BLaER1 treated with 17β-estradiol and CSF1 and Interleukin-3, amounts not matched to agents 10 nM and 100 nM (cell line): ENCODE measurements around the gene AUTS2.

Experiments used
- H3K27ac ChIP-seq, 11 experiments: shearing (Covaris generic); formaldehyde crosslinking; 2 replicates each; pipeline ENCODE4 v1.8.1; 2022
- H3K27me3 ChIP-seq, 11 experiments: shearing (Covaris generic); formaldehyde crosslinking; 2 replicates each; pipeline ENCODE4 v1.8.1; 2022
- H3K36me3 ChIP-seq, 11 experiments: shearing (Covaris generic); formaldehyde crosslinking; 2 replicates each; pipeline ENCODE4 v1.8.1; 2022
- H3K4me1 ChIP-seq, 10 experiments: shearing (Covaris generic); formaldehyde crosslinking; 2 replicates each; pipeline ENCODE4 v1.8.1; 2022
- H3K4me2 ChIP-seq, 11 experiments: shearing (Covaris generic); formaldehyde crosslinking; 2 replicates each; pipeline ENCODE4 v1.8.1; 2022
- H3K4me3 ChIP-seq, 10 experiments: shearing (Covaris generic); formaldehyde crosslinking; 2 replicates each; pipeline ENCODE4 v1.8.1; 2022
- H3K9ac ChIP-seq, 11 experiments: shearing (Covaris generic); formaldehyde crosslinking; 2 replicates each; pipeline ENCODE4 v1.8.1; 2022
- H3K9me3 ChIP-seq, 11 experiments: shearing (Covaris generic); formaldehyde crosslinking; replicated peaks in 1 of 11; 2 replicates each; pipeline ENCODE4 v1.8.1; 2022
- H4K20me1 ChIP-seq, 11 experiments: shearing (Covaris generic); formaldehyde crosslinking; 2 replicates each; pipeline ENCODE4 v1.8.1; 2022
- Cebpa-rat ChIP-seq, 11 experiments: shearing (Covaris generic); IDR thresholded peaks; 2 replicates each; pipeline ENCODE4 v1.8.1; 2022

The AUTS2 gene

GRCh38 chr7:70056363-70056762 is 458.1 kb downstream of the AUTS2 start:
- TF ChIP-seq Cebpa-rat (IDR thresholded peaks at IDR 0.05): no peak

GRCh38 chr7:70060298-70061068 is 462.2 kb downstream of the AUTS2 start:
- no peak overlapping the region for H3K9ac ChIP-seq
- TF ChIP-seq Cebpa-rat (IDR thresholded peaks at IDR 0.05): no peak
- peaks cover 0 to 17% (median 4%) of the 10 kb centered on the region in 11 experiments; a peak in 5 of 22 replicates for H4K20me1 ChIP-seq
- no peaks in the 10 kb centered on the region for H3K27me3 ChIP-seq
- H3K4me1 ChIP-seq: peaks cover 0 to 5% (median 0%) of the 10 kb centered on the region in 10 experiments; a peak in 3 of 20 replicates
- H3K4me3 ChIP-seq: no peak overlapping the region
- H3K9me3 ChIP-seq: no peaks in the 10 kb centered on the region; a peak in 1 of 22 replicates
- H3K36me3 ChIP-seq: peaks cover 0 to 6% (median 0%) of the 10 kb centered on the region in 11 experiments; a peak in 3 of 22 replicates
- H3K27ac ChIP-seq: no peak overlapping the region
- H3K4me2 ChIP-seq: no peak overlapping the region

More at GRCh38 chr7:70056363-70056762, 458.1 kb downstream of the AUTS2 start:
- Histone ChIP-seq H3K9ac (no peak overlapping the region), H3K4me1 (no peaks in the 10 kb centered on the region), H3K4me2 (no peak overlapping the region), H4K20me1 (peaks cover 0 to 26% (median 0%) of the 10 kb centered on the region in 11 experiments; a peak in 5 of 22 replicates), H3K9me3 (no peaks in the 10 kb centered on the region), H3K27ac (no peak overlapping the region), H3K36me3 (0 out of 22 replicates have a peak, but pooled peaks cover 0 to 4% (median 0%) of the 10 kb centered on the region in 11 experiments), H3K27me3 (no peaks in the 10 kb centered on the region), H3K4me3 (no peak overlapping the region)

DNA sequence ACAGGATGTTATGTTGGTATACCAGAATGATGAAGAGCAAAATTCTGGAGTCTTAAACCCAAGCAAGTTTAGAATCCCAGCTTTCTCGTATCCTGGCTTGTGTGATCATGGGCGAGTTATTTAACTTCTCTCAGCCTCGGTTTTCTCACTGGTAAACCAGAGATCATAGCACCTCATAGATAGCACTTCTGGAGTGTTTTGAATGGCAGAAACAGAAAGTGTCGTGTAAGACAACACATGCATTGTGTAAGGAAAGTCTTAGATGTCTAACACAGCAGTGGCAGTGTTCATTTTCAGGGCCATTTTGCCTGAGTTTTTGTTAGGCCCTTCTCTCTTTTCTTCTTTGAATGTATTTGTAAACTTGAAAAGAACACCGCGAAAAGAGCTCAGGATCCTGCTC is 465.1 kb downstream of the AUTS2 start:
- Histone ChIP-seq H4K20me1 (peaks cover 0 to 4% (median 0%) of the 10 kb centered on the region in 11 experiments; a peak in 4 of 22 replicates), H3K4me3 (no peak overlapping the region), H3K36me3 (peaks cover 0 to 6% (median 0%) of the 10 kb centered on the region in 11 experiments; a peak in 3 of 22 replicates), H3K4me1 (peaks cover 0 to 5% (median 0%) of the 10 kb centered on the region in 10 experiments; a peak in 3 of 20 replicates), H3K27ac (no peak overlapping the region), H3K9ac (no peak overlapping the region), H3K9me3 (no peaks in the 10 kb centered on the region; a peak in 1 of 22 replicates), H3K4me2 (no peak overlapping the region), H3K27me3 (no peaks in the 10 kb centered on the region)
- TF ChIP-seq Cebpa-rat (IDR thresholded peaks at IDR 0.05): no peak

DNA sequence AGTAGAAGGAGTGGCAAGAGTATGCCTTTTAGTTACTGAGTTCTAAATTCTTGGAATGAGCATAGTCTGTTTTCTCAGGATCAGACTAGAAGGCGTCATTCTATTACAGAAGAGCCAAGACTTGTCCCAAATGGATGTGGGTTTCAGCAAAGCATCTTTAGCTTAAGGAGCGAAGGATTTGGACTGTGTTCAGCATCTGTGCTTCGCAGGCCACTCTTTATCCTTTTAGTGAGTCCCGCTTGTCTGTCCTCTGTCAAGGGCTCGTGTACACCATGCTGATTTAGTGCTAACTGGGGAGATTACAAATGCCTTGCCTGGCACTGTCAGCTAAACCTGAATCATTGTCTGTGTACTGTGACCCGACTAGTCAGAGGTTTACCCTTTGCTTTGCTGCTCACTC is 465.7 kb downstream of the AUTS2 start:
- no peaks in the 10 kb centered on the region; a peak in 1 of 22 replicates for H3K9me3 ChIP-seq
- H4K20me1 ChIP-seq: peaks cover 0 to 4% (median 0%) of the 10 kb centered on the region in 11 experiments; a peak in 4 of 22 replicates
- no peaks in the 10 kb centered on the region for H3K27me3 ChIP-seq
- TF ChIP-seq Cebpa-rat (IDR thresholded peaks at IDR 0.05): no peak
- H3K9ac ChIP-seq: no peak overlapping the region
- H3K36me3 ChIP-seq: peaks cover 0 to 6% (median 0%) of the 10 kb centered on the region in 11 experiments; a peak in 3 of 22 replicates
- no peak overlapping the region for H3K4me3 ChIP-seq
- H3K4me1 ChIP-seq: peaks cover 0 to 5% (median 0%) of the 10 kb centered on the region in 10 experiments; a peak in 3 of 20 replicates
- H3K27ac ChIP-seq: no peak overlapping the region
- H3K4me2 ChIP-seq: no peak overlapping the region

DNA sequence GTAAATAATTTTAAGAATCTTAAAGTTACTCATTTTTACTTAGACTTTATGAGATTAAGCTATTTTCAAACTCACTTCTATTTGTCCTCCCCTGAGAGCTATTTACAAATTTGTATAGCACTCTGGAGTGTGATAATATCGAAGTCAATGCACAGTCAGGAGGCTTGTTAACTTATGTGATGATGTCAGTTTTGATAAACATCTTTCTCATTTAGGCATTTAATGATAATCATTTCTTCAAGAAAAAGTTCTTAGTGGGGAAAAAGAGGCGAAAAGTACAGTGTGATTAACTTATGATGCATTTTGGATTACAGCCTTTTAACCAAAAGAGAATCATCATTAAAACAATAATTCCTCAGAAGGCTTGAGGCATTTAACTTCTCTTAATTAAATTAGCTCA is 468.6 kb downstream of the AUTS2 start:
- H3K9ac ChIP-seq: no peak overlapping the region
- H3K4me2 ChIP-seq: no peak overlapping the region
- no peak overlapping the region for H3K4me3 ChIP-seq
- TF ChIP-seq Cebpa-rat (IDR thresholded peaks at IDR 0.05): no peak
- no peak overlapping the region for H3K27ac ChIP-seq
- peaks cover 0 to 5% (median 0%) of the 10 kb centered on the region in 11 experiments; a peak in 3 of 22 replicates for H3K36me3 ChIP-seq
- peaks cover 0 to 5% (median 0%) of the 10 kb centered on the region in 10 experiments; a peak in 3 of 20 replicates for H3K4me1 ChIP-seq
- H3K27me3 ChIP-seq: no peaks in the 10 kb centered on the region
- H4K20me1 ChIP-seq: peaks cover 0 to 10% (median 0%) of the 10 kb centered on the region in 11 experiments; a peak in 5 of 22 replicates
- H3K9me3 ChIP-seq: no peaks in the 10 kb centered on the region; a peak in 1 of 22 replicates

DNA sequence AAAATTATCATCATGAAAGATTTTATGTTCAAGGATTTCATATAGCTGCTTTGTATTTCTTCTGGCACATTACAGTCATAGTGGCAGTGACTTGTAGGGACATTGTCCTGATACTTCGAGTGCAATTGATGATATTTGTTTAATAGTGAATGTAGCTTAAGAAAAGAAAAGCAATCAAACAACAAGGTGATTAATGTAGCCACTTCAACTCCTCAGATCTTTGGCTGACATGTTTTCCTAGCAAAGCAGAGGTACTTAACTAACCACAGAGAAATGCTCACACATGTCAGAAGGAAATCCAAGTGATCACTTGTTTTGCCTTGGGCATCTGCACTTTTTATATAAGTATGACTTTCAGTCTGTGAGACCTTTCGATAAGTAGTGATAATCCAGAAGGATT is 470.3 kb downstream of the AUTS2 start:
- H3K27ac ChIP-seq: no peak overlapping the region
- H3K9ac ChIP-seq: no peak overlapping the region
- no peak overlapping the region for H3K4me2 ChIP-seq
- H4K20me1 ChIP-seq: peaks cover 0 to 17% (median 0%) of the 10 kb centered on the region in 11 experiments; a peak in 5 of 22 replicates
- H3K4me3 ChIP-seq: no peak overlapping the region
- H3K27me3 ChIP-seq: no peaks in the 10 kb centered on the region
- H3K36me3 ChIP-seq: 0 out of 22 replicates have a peak, but pooled peaks cover 0 to 2% (median 0%) of the 10 kb centered on the region in 11 experiments
- peaks cover 0 to 5% (median 0%) of the 10 kb centered on the region in 10 experiments; a peak in 1 of 20 replicates for H3K4me1 ChIP-seq
- TF ChIP-seq Cebpa-rat (IDR thresholded peaks at IDR 0.05): no peak
- H3K9me3 ChIP-seq: no peaks in the 10 kb centered on the region

- Histone ChIP-seq H3K36me3 (no peaks in the 10 kb centered on the region), H3K4me1 (peaks cover 0 to 5% (median 0%) of the 10 kb centered on the region in 10 experiments; a peak in 1 of 20 replicates), H3K27ac (no peak overlapping the region), H3K4me3 (no peak overlapping the region), H3K27me3 (no peaks in the 10 kb centered on the region), H3K4me2 (no peak overlapping the region), H4K20me1 (peaks cover 0 to 17% (median 0%) of the 10 kb centered on the region in 11 experiments; a peak in 5 of 22 replicates), H3K9ac (no peak overlapping the region), H3K9me3 (no peaks in the 10 kb centered on the region)
- TF ChIP-seq Cebpa-rat (IDR thresholded peaks at IDR 0.05): no peak
These were observed 471.7 kb downstream of the AUTS2 start for GRCh38 chr7:70069977-70070376.

GRCh38 chr7:70071766-70072165 is 473.5 kb downstream of the AUTS2 start:
- H3K4me3 ChIP-seq: no peak overlapping the region
- peaks cover 0 to 17% (median 0%) of the 10 kb centered on the region in 11 experiments; a peak in 5 of 22 replicates for H4K20me1 ChIP-seq
- H3K4me2 ChIP-seq: no peak overlapping the region
- no peak for TF ChIP-seq Cebpa-rat (IDR thresholded peaks at IDR 0.05)
- peaks cover 0 to 5% (median 0%) of the 10 kb centered on the region in 10 experiments; a peak in 1 of 20 replicates for H3K4me1 ChIP-seq
- H3K27ac ChIP-seq: no peak overlapping the region
- no peak overlapping the region for H3K9ac ChIP-seq
- no peaks in the 10 kb centered on the region for H3K36me3 ChIP-seq
- no peaks in the 10 kb centered on the region for H3K9me3 ChIP-seq
- H3K27me3 ChIP-seq: no peaks in the 10 kb centered on the region

DNA sequence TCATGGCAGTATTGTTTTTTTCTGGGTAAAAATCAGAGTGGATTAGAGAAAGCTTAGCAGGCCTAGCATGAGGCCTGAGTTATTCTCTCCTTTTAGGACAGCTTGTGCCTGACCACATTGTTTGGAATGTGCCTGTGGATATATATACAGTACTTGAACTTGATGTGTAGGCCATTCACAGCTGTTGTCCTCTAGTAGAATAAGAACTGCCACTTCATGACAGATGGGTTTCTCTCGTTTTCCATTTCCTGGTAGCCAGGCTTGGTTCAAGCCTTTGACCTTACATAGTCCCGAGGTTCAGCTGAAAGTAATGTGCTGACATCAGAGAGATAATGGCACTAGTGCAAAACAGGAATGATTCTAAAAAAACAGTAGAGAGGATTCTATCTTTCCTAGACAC is 473.9 kb downstream of the AUTS2 start:
- Histone ChIP-seq H3K9ac (no peak overlapping the region), H3K9me3 (peaks cover 0 to 4% (median 0%) of the 10 kb centered on the region in 11 experiments; a peak in 2 of 22 replicates), H3K27me3 (no peaks in the 10 kb centered on the region), H3K4me3 (no peak overlapping the region), H3K4me1 (peaks cover 0 to 5% (median 0%) of the 10 kb centered on the region in 10 experiments; a peak in 2 of 20 replicates), H3K36me3 (no peaks in the 10 kb centered on the region), H3K27ac (no peak overlapping the region), H3K4me2 (no peak overlapping the region), H4K20me1 (peaks cover 0 to 17% (median 0%) of the 10 kb centered on the region in 11 experiments; a peak in 5 of 22 replicates)
- no peak for TF ChIP-seq Cebpa-rat (IDR thresholded peaks at IDR 0.05)
